ENCODE data around the gene DAAM1.

Gene DAAM1

GRCh38 chr14:59360923-59361794 lies 172.7 kb downstream of the DAAM1 start:
- DNase-seq (ENCODE audit: low read depth) = no peak
- no peak overlapping the region for H3K4me3 ChIP-seq (ENCODE audit: low read depth, low read length)

GRCh38 chr14:59362513-59362912 lies 174.0 kb downstream of the DAAM1 start:
- DNase-seq (ENCODE audit: low read depth) = no peak
- H3K4me3 ChIP-seq (ENCODE audit: low read depth, low read length) = no peak overlapping the region
- no peak for TF ChIP-seq CTCF (IDR thresholded peaks at IDR 0.05; ENCODE audit: insufficient read depth, low read depth, low read length, missing control alignments)

More at GRCh38 chr14:59360923-59361794, 172.7 kb downstream of the DAAM1 start:
- no peak for TF ChIP-seq CTCF (IDR thresholded peaks at IDR 0.05; ENCODE audit: insufficient read depth, low read depth, low read length, missing control alignments)

GRCh38 chr14:59363531-59364226 lies 175.2 kb downstream of the DAAM1 start:
- no peak for DNase-seq (ENCODE audit: low read depth)
- H3K4me3 ChIP-seq (ENCODE audit: low read depth, low read length) = no peak overlapping the region

GRCh38 chr14:59370158-59370742 lies 181.8 kb downstream of the DAAM1 start:
- TF ChIP-seq CTCF (IDR thresholded peaks at IDR 0.05; ENCODE audit: insufficient read depth, low read depth, low read length, missing control alignments) = no peak
- no peak for DNase-seq (ENCODE audit: low read depth)
- H3K4me3 ChIP-seq (ENCODE audit: low read depth, low read length) = no peak overlapping the region

More at GRCh38 chr14:59363531-59364226, 175.2 kb downstream of the DAAM1 start:
- TF ChIP-seq CTCF (IDR thresholded peaks at IDR 0.05; ENCODE audit: insufficient read depth, low read depth, low read length, missing control alignments) = no peak

- TF ChIP-seq CTCF (IDR thresholded peaks at IDR 0.05; ENCODE audit: insufficient read depth, low read depth, low read length, missing control alignments) = no peak
- DNase-seq (ENCODE audit: low read depth) = no peak
- no peak overlapping the region for H3K4me3 ChIP-seq (ENCODE audit: low read depth, low read length)
Observed at GRCh38 chr14:59371771-59372170, 183.3 kb downstream of the DAAM1 start.

- no peak for DNase-seq (ENCODE audit: low read depth)
- no peak overlapping the region for H3K4me3 ChIP-seq (ENCODE audit: low read depth, low read length)
- TF ChIP-seq CTCF (IDR thresholded peaks at IDR 0.05; ENCODE audit: insufficient read depth, low read depth, low read length, missing control alignments) = no peak
Observed at GRCh38 chr14:59374048-59374447, 185.6 kb downstream of the DAAM1 start.

All from GM12865 (cell line).